ENCODE data around the gene RCBTB1.

- TF ChIP-seq POLR2A (IDR thresholded peaks at IDR 0.05; ENCODE audit: low read length): no peak
- no peak for TF ChIP-seq GATA1 (IDR thresholded peaks at IDR 0.05; ENCODE audit: low read depth, low read length)
Measured at GRCh38 chr13:49543656-49544055, 41.7 kb downstream of the RCBTB1 start.
